Lung (tissue), 12 donors: Measurements from ENCODE around the gene SOX5. TPM values are rescaled to one million over a fixed set of nuclear protein-coding genes. Genes with fewer than 3 reads are reported as not detected.

Experiments used
- ATAC-seq: fragments of 200-7000 bp; cut with Tn5 transposase; one replicate; pipeline ENCODE4 v1.9.1; 2020; ENCODE audit warnings: moderate number of reproducible peaks; ENCODE audit not compliant: insufficient read depth, low FRiP score
- DNase-seq, 3 donors: peaks; one replicate each; pipeline ENCODE4 v3.0.0-alpha.2; 2013 to 2017
- H3K27ac ChIP-seq, 2 donors: one replicate each; pipeline ENCODE4 v1.5.1; 2013; ENCODE audit warnings: mild to moderate bottlenecking in 2 of 2, moderate library complexity in 2 of 2, control low read depth in 1 of 2, inconsistent platforms in 1 of 2, low read depth in 1 of 2, low read length in 1 of 2
- H3K27me3 ChIP-seq, 3 donors: one replicate each; pipeline ENCODE4 v1.5.1; 2013; ENCODE audit warnings: low read length in 2 of 3; ENCODE audit not compliant: control insufficient read depth in 3 of 3, insufficient read depth in 3 of 3
- H3K36me3 ChIP-seq, 4 donors: one replicate each; pipeline ENCODE4 v1.5.1; 2013; ENCODE audit warnings: low read length in 4 of 4, mild to moderate bottlenecking in 1 of 4, moderate library complexity in 1 of 4; ENCODE audit not compliant: control insufficient read depth in 4 of 4, insufficient read depth in 4 of 4
- H3K4me1 ChIP-seq, 5 donors: one replicate each; pipeline ENCODE4 v1.5.1; 2013; ENCODE audit warnings: low read length in 5 of 5, mild to moderate bottlenecking in 2 of 5, moderate library complexity in 1 of 5; ENCODE audit not compliant: control insufficient read depth in 5 of 5, insufficient read depth in 5 of 5
- H3K4me3 ChIP-seq: one replicate; pipeline ENCODE4 v1.5.1; 2013; ENCODE audit warnings: mild to moderate bottlenecking, control low read depth, moderate library complexity
- H3K9ac ChIP-seq, 2 donors: one replicate each; pipeline ENCODE4 v1.5.1; 2013; ENCODE audit warnings: low read length in 2 of 2, control low read depth in 1 of 2; ENCODE audit not compliant: insufficient read depth in 1 of 2
- H3K9me3 ChIP-seq, 4 donors: one replicate each; pipeline ENCODE4 v1.5.1; 2013; ENCODE audit warnings: low read length in 3 of 4, mild to moderate bottlenecking in 1 of 4, moderate library complexity in 1 of 4; ENCODE audit not compliant: control insufficient read depth in 4 of 4, insufficient read depth in 3 of 4
- WGBS, 2 donors: extraction: QIAGEN DNeasy Blood & Tissue Kit; methylation state at CpG; one replicate each; pipeline ENCODE4 v1.1.7; 2013; 5-methylcytosine and 5-hydroxymethylcytosine counted together
- polyA plus RNA-seq, 2 donors: library from polyadenylated mRNA; stranded (reverse); fragments of 200-250 nt; gene quantifications; one replicate each; pipeline ENCODE4 v1.2.1, GENCODE V29; 2013
- total RNA-seq, 2 donors: library from RNA; depleted of rRNA in 1 of 2; stranded (reverse); fragments of >200 nt in 1 of 2; gene quantifications; one replicate each; pipeline ENCODE4 v1.2.1, GENCODE V29; 2014 to 2021
- TF ChIP-seq, protein P1 (sequence below): IDR thresholded peaks from 2 replicates; pipeline ENCODE4 v1.5.1; 2012; ENCODE audit warnings: mild to moderate bottlenecking; ENCODE audit errors: control extremely low read depth, extremely low read depth
- donor health status: control.
- donor health status: control.
- donor health status: Bipolar disorder and iron deficiency.
- donor health status: healthy.
- donor health status: DM: yes; HTN: yes; CAD: no.

Gene SOX5
- total and polyA plus RNA-seq, 4 donors = 1.0 to 71.4 (median 7.2) TPM

DNA sequence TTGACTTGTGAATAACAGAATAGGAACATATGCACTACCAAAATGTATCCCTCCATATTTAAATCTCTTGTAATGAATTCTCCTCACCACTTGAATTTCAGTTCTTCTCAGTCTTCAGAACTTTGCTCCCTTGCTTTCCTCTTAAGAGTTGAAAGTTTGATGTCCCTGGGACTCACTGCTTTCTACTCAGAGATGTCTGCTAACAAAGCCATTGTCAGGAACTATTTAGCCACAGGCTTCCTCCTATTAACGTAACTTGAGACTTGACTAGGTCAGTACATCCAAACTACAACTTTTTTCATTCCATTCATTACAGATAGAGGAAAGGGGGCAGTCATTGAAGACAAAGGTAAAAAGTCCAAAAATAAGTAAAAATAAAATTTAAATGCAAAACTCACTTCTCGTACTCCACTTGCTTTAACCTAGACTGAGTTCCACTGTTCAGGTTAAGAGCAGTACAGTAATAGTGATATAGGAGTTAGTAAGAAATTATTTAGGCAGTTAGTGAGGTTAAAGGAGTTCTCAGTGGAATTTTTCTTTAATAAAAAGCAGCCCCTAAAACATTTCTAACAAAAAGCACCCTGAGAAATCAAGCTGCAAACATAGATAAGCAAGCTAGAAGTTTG is 364.2 kb downstream of the SOX5 start:
- Histone ChIP-seq H3K27ac (no peak overlapping the region), H3K9ac (no peak overlapping the region), H3K36me3 (no peaks in the 10 kb centered on the region), H3K27me3 (no peaks in the 10 kb centered on the region), H3K4me3 (no peak overlapping the region), H3K9me3 (peaks cover 0 to 1% (median 0%) of the 10 kb centered on the region in 4 donors), H3K4me1 (no peaks in the 10 kb centered on the region)
- DNase-seq (no peak), ATAC-seq (no peak)
- 81 to 88% methylated on average over 2 of the region's 2 CpGs for WGBS, 2 donors
- TF ChIP-seq, protein P1, sequence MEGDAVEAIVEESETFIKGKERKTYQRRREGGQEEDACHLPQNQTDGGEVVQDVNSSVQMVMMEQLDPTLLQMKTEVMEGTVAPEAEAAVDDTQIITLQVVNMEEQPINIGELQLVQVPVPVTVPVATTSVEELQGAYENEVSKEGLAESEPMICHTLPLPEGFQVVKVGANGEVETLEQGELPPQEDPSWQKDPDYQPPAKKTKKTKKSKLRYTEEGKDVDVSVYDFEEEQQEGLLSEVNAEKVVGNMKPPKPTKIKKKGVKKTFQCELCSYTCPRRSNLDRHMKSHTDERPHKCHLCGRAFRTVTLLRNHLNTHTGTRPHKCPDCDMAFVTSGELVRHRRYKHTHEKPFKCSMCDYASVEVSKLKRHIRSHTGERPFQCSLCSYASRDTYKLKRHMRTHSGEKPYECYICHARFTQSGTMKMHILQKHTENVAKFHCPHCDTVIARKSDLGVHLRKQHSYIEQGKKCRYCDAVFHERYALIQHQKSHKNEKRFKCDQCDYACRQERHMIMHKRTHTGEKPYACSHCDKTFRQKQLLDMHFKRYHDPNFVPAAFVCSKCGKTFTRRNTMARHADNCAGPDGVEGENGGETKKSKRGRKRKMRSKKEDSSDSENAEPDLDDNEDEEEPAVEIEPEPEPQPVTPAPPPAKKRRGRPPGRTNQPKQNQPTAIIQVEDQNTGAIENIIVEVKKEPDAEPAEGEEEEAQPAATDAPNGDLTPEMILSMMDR = no peak

DNA sequence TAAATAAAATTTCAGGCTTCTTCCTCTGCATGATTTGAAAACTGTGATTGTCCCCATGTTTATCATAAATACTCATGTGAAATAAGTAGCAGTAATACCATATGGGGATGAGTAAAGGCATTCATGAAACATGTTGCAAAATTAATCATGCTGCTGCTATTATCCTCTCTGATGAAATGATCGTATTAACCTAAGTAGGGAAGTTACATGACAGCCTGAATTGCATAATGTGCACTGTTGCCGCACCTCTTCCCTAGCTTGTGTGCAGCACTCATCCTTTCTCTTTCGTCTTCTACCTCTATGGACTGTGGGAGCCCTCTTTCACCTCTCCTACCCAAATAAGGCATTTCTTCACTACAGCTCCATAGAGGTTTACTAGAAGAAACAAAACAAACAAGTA is 367.6 kb downstream of the SOX5 start:
- 64 to 87% methylated on average over 3 of the region's 3 CpGs for WGBS, 2 donors
- Histone ChIP-seq H3K4me1 (no peaks in the 10 kb centered on the region), H3K9ac (no peak overlapping the region), H3K36me3 (no peaks in the 10 kb centered on the region), H3K27me3 (no peaks in the 10 kb centered on the region), H3K9me3 (peaks cover 0 to 1% (median 0%) of the 10 kb centered on the region in 4 donors), H3K27ac (no peak overlapping the region), H3K4me3 (no peak overlapping the region)
- TF ChIP-seq, protein P1 = no peak
- DNase-seq (no peak), ATAC-seq (no peak)

DNA sequence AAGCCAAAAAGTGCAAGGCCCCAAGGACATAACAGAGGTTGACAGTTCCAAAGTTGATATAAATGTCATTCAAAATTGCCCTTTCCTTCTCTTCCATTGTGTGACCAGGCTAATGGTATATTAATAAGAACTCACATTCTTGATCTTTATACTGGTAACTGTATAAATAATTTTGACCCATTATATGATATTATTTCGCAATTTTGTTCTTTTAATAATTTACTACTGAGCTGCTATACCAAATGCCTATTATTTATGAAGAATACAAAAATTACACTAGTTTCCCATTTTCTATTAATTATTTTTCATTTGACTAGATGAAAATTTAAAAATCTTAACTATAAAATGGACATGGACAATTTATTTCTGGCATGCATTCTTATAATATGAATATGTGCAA is 370.2 kb downstream of the SOX5 start:
- no peak overlapping the region for H3K27ac ChIP-seq
- DNase-seq = no peak
- no peak for ATAC-seq
- no peaks in the 10 kb centered on the region for H3K27me3 ChIP-seq
- H3K36me3 ChIP-seq = no peaks in the 10 kb centered on the region
- peaks cover 0 to 1% (median 0%) of the 10 kb centered on the region in 4 donors for H3K9me3 ChIP-seq
- 84 to 88% methylated on average over 1 of the region's 1 CpG for WGBS, 2 donors
- no peak overlapping the region for H3K4me3 ChIP-seq
- no peaks in the 10 kb centered on the region for H3K4me1 ChIP-seq
- no peak overlapping the region for H3K9ac ChIP-seq
- TF ChIP-seq, protein P1 = no peak

DNA sequence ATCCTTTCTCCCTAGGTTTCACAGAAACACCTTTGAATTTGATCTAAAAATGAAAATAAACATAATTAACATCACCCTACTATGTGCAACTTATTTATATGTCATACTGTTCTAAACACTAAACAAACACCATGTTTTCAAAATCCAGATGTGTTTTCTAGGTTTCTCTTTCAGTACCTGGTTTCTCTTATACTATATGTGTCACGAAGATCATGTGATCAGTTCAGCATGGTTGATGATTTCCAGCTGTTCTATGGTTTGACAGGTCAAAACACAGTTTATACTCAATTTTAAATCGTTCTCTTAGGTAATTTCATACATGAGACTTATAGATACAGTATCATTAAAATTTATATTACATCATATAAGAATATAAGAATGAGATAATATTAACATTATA is 373.1 kb downstream of the SOX5 start:
- Histone ChIP-seq H3K9me3 (no peaks in the 10 kb centered on the region), H3K9ac (no peak overlapping the region), H3K4me1 (no peaks in the 10 kb centered on the region), H3K36me3 (no peaks in the 10 kb centered on the region), H3K4me3 (no peak overlapping the region), H3K27me3 (no peaks in the 10 kb centered on the region), H3K27ac (no peak overlapping the region)
- 82 to 86% methylated on average over 2 of the region's 2 CpGs for WGBS, 2 donors
- ATAC-seq (no peak), DNase-seq (no peak)
- TF ChIP-seq, protein P1 = no peak
